Heart right ventricle (tissue), 16 donors: Measurements from ENCODE around the gene TNF. TPM values are rescaled to one million over a fixed set of nuclear protein-coding genes. Genes with fewer than 3 reads are reported as not detected.

Experiments
- ATAC-seq, 8 donors: fragments of 200-7000 bp; cut with Tn5 transposase; one replicate each; pipeline ENCODE4 v1.9.1; 2020; ENCODE audit warnings: mild to moderate bottlenecking in 8 of 8, moderate library complexity in 8 of 8, moderate number of reproducible peaks in 1 of 8
- DNase-seq, 2 donors: peaks; one replicate each; pipeline ENCODE4 v3.0.0-alpha.2; 2020
- H3K27ac ChIP-seq, 10 donors: fragments of 200-600 bp; sonication (generic) in 2 of 10; one replicate each; pipeline versions ENCODE4 v1.5.0 to v1.8.0; 2020 to 2022; ENCODE audit warnings: mild to moderate bottlenecking in 3 of 10
- H3K27me3 ChIP-seq, 7 donors: fragments of 200-600 bp; one replicate each; pipeline ENCODE4 v1.8.0; 2021 to 2022; ENCODE audit warnings: mild to moderate bottlenecking in 2 of 7
- H3K36me3 ChIP-seq, 9 donors: fragments of 200-600 bp; sonication (generic) in 1 of 9; one replicate each; pipeline versions ENCODE4 v1.5.0 to v1.8.0; 2020 to 2022; ENCODE audit warnings: mild to moderate bottlenecking in 2 of 9
- H3K4me1 ChIP-seq, 9 donors: fragments of 200-600 bp; sonication (generic) in 1 of 9; one replicate each; pipeline versions ENCODE4 v1.5.0 to v1.8.0; 2020 to 2022; ENCODE audit warnings: mild to moderate bottlenecking in 4 of 9
- H3K4me3 ChIP-seq, 10 donors: fragments of 200-600 bp; sonication (generic) in 2 of 10; one replicate each; pipeline versions ENCODE4 v1.5.0 to v1.8.0; 2020 to 2022; ENCODE audit warnings: mild to moderate bottlenecking in 7 of 10, moderate library complexity in 2 of 10
- H3K9me3 ChIP-seq, 11 donors: fragments of 200-600 bp in 10 of 11; sonication (generic) in 2 of 11; one replicate each; pipeline versions ENCODE4 v1.5.0 to v1.8.0; 2013 to 2022; ENCODE audit warnings: mild to moderate bottlenecking in 2 of 11, control low read depth in 1 of 11, moderate library complexity in 1 of 11
- CTCF ChIP-seq, 9 donors: fragments of 200-600 bp; sonication (generic) in 2 of 9; IDR thresholded peaks; one replicate each; pipeline versions ENCODE4 v1.5.0 to v1.8.0; 2021 to 2022; ENCODE audit warnings: antibody characterized with exemption in 9 of 9, mild to moderate bottlenecking in 5 of 9, moderate library complexity in 1 of 9
- WGBS, 2 donors: extraction: QIAGEN DNeasy Blood & Tissue Kit; methylation state at CpG; one replicate each; pipeline ENCODE4 v1.1.7; 2013; ENCODE audit warnings: inconsistent platforms in 1 of 2; 5-methylcytosine and 5-hydroxymethylcytosine counted together
- intact Hi-C, 10 donors: fragments of 100-400 bp; cut with DNase I; formaldehyde crosslinking; loops; one replicate each; pipeline versions ENCODE4 v1.11.1 to v1.14.2; 2022
- polyA plus RNA-seq, 2 donors: library from polyadenylated mRNA; stranded (reverse); fragments of 200-250 nt; gene quantifications; one replicate each; pipeline ENCODE4 v1.2.3, GENCODE V29; 2013
- total RNA-seq, 10 donors: library from RNA; stranded (reverse); fragmentation: NEBNext Ultra II Directional in 3 of 10; extraction: Animal tissue kit (Norgen Biotek cat#: 25700) in 3 of 10; gene quantifications; one replicate each; pipeline versions ENCODE4 v1.2.1 to v1.2.4, GENCODE V29; 2021 to 2023
- donor health status: Arrhythmogenic right ventricular cardiomyopathy.
- donor health status: ischemic (EF 13 %, LVEDD 7.1; RV severe dilation, severe dysfunction).
- donor health status: healthy with polysubstance abuse.
- donor health status: DM: no; HTN: yes; CAD: no.
- donor health status: DM: no; HTN: no; CAD: no.
- donor health status: ischemic (EF 25% LVEDD 6.9; RV normal size, moderate dysfunction).
- donor health status: ischemic (EF 25% LVEDD 5.7; RV mildly dilated, moderate dysfunction).
- donor health status: healthy.
- donor health status: DM: yes; HTN: yes; CAD: no.
- donor health status: Ischemic cardiomyopathy.
- donor health status: ischemic (EF 35%, LVEDD 5.7; RV mildly dilated, moderate dysfunction).
- donor health status: nonischemic (EF 11% LVEDD 7.7; RV severe dilation, severe dysfunction).
- donor health status: DM: yes; HTN: yes; CAD: no.
- donor health status: PGD.
- donor health status: ischemic (EF 29% LVEDD 5.4; RV normal size, mild dysfunction).
- donor health status: nonischemic (EF 23%, LVEDD 6.1; RV moderate dilation, normal function).

Gene TNF
- total and polyA plus RNA-seq, 12 donors, result 0.16 to 3.0 (median 0.60) TPM; not detected in 1

- Histone ChIP-seq H3K4me3 (peak overlapping the region; percentile 36 to 97 (median 82)), H3K36me3 (peaks cover 0 to 19% (median 0%) of the 10 kb centered on the region in 9 donors), H3K4me1 (peaks cover 0 to 83% (median 13%) of the 10 kb centered on the region in 9 donors), H3K27me3 (no peaks in the 10 kb centered on the region), H3K27ac (peak overlapping the region; percentile 41 to 94 (median 86)), H3K9me3 (no peaks in the 10 kb centered on the region)
- no peak for TF ChIP-seq CTCF (IDR thresholded peaks at IDR 0.05)
- 24% methylated on average over 21 of the region's 21 CpGs for WGBS, 2 donors
- ATAC-seq, result peak in 7 of 8 donors; percentile 23 to 75 (median 54)
- DNase-seq, result no peak
- intact Hi-C loops, result loop anchor here in 6 of 10 donors (1.0 to 5.0 kb wide), 6 partner anchors 15 to 35 kb away; partner anchors contain the start of genes ATP6V1G2 (in 5 of the 6) and NFKBIL1 (in 5 of the 6)
Observed at GRCh38 chr6:31581434-31582229, 6.3 kb downstream of the TNF start.

GRCh38 chr6:31582230-31582643 is 6.9 kb downstream of the TNF start, which contains the start of gene LTB:
TSS of gene LTB (minus strand) at chr6:31582424. CDS start at chr6:31582417, 7 bp downstream.
- H3K9me3 ChIP-seq, result no peaks in the 10 kb centered on the region
- no peak for TF ChIP-seq CTCF (IDR thresholded peaks at IDR 0.05)
- peaks cover 0 to 83% (median 13%) of the 10 kb centered on the region in 9 donors for H3K4me1 ChIP-seq
- peaks cover 0 to 16% (median 0%) of the 10 kb centered on the region in 9 donors for H3K36me3 ChIP-seq
- intact Hi-C loops, result loop anchor here in 4 of 10 donors (5.0 kb wide), 1 partner anchor 35 kb away; the partner anchor contains the start of genes ATP6V1G2 (in 4 of the 4) and NFKBIL1 (in 4 of the 4)
- DNase-seq, result no peak
- 70% methylated on average over 3 of the region's 3 CpGs for WGBS, 2 donors
- peak within 1 kb of the TSS; percentile 41 to 94 (median 86) for H3K27ac ChIP-seq
- H3K4me3 ChIP-seq, result peak within 1 kb of the TSS; percentile 36 to 97 (median 82)
- H3K27me3 ChIP-seq, result peaks cover 0 to 3% (median 0%) of the 10 kb centered on the region in 7 donors
- ATAC-seq, result no peak

GRCh38 chr6:31585491-31585890 is 10.1 kb downstream of the TNF start:
- peak in 4 of 9 donors; percentile 7 to 42 (median 10) for TF ChIP-seq CTCF (IDR thresholded peaks at IDR 0.05)
- Histone ChIP-seq H3K4me1 (peaks cover 0 to 76% (median 15%) of the 10 kb centered on the region in 9 donors), H3K36me3 (peaks cover 0 to 8% (median 0%) of the 10 kb centered on the region in 9 donors), H3K4me3 (peak overlapping the region in 1 of 10 donors; percentile 51), H3K27ac (peak overlapping the region in 6 of 10 donors; percentile 22 to 94 (median 44)), H3K9me3 (no peaks in the 10 kb centered on the region), H3K27me3 (peaks cover 0 to 9% (median 0%) of the 10 kb centered on the region in 7 donors)
- no peak for ATAC-seq
- no peak for DNase-seq
- WGBS, 2 donors, result 64 to 77% methylated on average over 2 of the region's 2 CpGs
- intact Hi-C loops, result no loop called here

GRCh38 chr6:31586008-31586407 is 10.6 kb downstream of the TNF start, which contains the start of gene LST1:
TSS of gene LST1 (plus strand) at chr6:31586277. CDS start at chr6:31587300, 1,023 bp downstream.
- intact Hi-C loops, result no loop called here

More at GRCh38 chr6:31586008-31586407, 10.6 kb downstream of the TNF start, which contains the start of gene LST1:
- ATAC-seq (peak in 7 of 8 donors; percentile 7 to 56 (median 32)), DNase-seq (no peak)
- peak within 1 kb of the TSS in 3 of 10 donors; percentile 11 to 51 (median 20) for H3K4me3 ChIP-seq
- H3K27me3 ChIP-seq, result peaks cover 0 to 9% (median 0%) of the 10 kb centered on the region in 7 donors
- H3K27ac ChIP-seq, result peak within 1 kb of the TSS in 6 of 10 donors; percentile 22 to 94 (median 44)
- WGBS, 2 donors, result 51 to 61% methylated on average over 1 of the region's 1 CpG
- H3K9me3 ChIP-seq, result no peaks in the 10 kb centered on the region
- peaks cover 0 to 74% (median 15%) of the 10 kb centered on the region in 9 donors for H3K4me1 ChIP-seq
- peaks cover 0 to 8% (median 0%) of the 10 kb centered on the region in 9 donors for H3K36me3 ChIP-seq
- no peak for TF ChIP-seq CTCF (IDR thresholded peaks at IDR 0.05)
